ENCODE measurements around the gene MAP2K7.

MAP2K7 gene

DNA sequence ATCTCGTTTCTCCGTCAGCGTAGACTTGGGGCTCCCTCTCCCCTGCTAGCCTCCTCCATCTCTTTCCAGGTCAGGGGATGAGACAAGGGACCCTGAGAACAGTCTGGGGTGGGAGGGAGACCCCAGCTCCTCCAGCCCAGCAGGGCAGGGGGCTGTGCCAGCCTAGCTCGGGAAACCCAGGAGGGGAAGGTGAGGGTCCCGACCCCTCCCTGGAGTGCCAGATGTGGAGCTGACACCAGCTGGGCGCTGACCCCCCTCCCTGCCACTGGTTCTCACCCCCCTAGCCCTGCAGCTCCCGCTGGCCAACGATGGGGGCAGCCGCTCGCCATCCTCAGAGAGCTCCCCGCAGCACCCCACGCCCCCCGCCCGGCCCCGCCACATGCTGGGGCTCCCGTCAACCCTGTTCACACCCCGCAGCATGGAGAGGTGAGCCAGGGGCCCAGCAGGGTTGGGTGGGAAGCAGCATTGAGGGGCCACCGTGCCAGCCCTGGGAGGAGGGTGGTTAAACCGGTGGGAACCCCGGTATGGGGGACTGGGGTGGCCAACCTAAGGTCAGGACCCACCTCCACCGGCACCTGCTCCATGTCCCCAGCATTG, 5.9 kb downstream of the MAP2K7 start:
- no peak for DNase-seq (ENCODE audit: low read depth)
- no peak overlapping the region for H3K4me3 ChIP-seq (ENCODE audit: low read length)
- TF ChIP-seq CTCF (IDR thresholded peaks at IDR 0.05; ENCODE audit: insufficient read depth, low read depth, low read length, missing control alignments): no peak

- TF ChIP-seq CTCF (IDR thresholded peaks at IDR 0.05; ENCODE audit: insufficient read depth, low read depth, low read length, missing control alignments): no peak
- no peak overlapping the region for H3K4me3 ChIP-seq (ENCODE audit: low read length)
- no peak for DNase-seq (ENCODE audit: low read depth)
These were observed 6.9 kb downstream of the MAP2K7 start for GRCh38 chr19:7910321-7911161.

- no peak overlapping the region for H3K4me3 ChIP-seq (ENCODE audit: low read length)
- TF ChIP-seq CTCF (IDR thresholded peaks at IDR 0.05; ENCODE audit: insufficient read depth, low read depth, low read length, missing control alignments): no peak
These were observed 7.9 kb downstream of the MAP2K7 start for GRCh38 chr19:7911508-7912143.

GRCh38 chr19:7912144-7912696, 8.5 kb downstream of the MAP2K7 start:
- no peak for TF ChIP-seq CTCF (IDR thresholded peaks at IDR 0.05; ENCODE audit: insufficient read depth, low read depth, low read length, missing control alignments)
- no peak overlapping the region for H3K4me3 ChIP-seq (ENCODE audit: low read length)
- no peak for DNase-seq (ENCODE audit: low read depth)

More at GRCh38 chr19:7911508-7912143, 7.9 kb downstream of the MAP2K7 start:
- DNase-seq (ENCODE audit: low read depth): no peak

DNA sequence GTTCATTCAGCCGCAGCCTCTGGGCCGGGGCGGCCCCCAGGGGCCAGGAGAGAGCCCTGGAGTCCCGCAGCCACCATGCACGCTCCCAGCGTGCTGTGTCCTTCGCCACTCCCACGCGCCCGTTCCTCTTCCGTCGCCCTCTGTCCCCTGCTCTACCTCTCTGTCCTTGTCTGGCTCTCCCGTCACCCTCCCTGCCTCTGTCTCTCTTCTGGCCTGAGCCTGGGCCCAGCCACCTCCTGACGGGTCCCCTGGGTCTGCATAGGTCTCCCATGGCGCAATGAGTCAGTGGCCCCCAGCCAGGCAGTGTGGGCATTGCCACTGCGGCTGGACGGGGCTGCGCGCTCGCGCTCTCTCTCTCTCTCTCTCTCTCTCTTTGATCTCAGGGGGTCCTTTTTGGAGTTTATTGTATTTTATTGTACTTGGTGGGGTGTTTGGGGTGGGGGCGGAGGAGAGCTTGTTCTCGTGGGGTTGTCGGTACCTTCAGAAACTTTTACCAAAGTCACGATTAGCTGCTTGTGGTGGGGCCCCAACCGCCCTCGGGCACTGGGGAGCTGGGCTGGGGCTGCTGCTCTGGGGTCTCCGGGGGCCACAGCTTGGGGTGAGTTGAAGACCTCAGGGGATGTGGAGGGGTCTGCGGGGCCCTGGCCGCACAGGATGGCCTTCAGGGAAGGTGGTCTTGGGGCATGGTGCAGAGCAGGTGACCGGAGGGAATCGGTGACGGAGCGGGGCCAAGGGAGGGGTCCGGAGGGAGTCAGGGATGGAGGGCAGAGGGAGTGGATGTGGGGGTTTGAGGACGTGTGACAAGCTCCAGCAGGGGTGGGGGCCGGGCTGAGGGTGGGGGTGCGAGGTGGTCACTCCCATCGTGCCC, 9.3 kb downstream of the MAP2K7 start:
- no peak overlapping the region for H3K4me3 ChIP-seq (ENCODE audit: low read length)
- no peak for TF ChIP-seq CTCF (IDR thresholded peaks at IDR 0.05; ENCODE audit: insufficient read depth, low read depth, low read length, missing control alignments)
- DNase-seq (ENCODE audit: low read depth): no peak

GRCh38 chr19:7913652-7914051, 10.0 kb downstream of the MAP2K7 start:
- no peak for TF ChIP-seq CTCF (IDR thresholded peaks at IDR 0.05; ENCODE audit: insufficient read depth, low read depth, low read length, missing control alignments)
- DNase-seq (ENCODE audit: low read depth): no peak
- H3K4me3 ChIP-seq (ENCODE audit: low read length): no peak overlapping the region

Measured in epithelial cell of esophagus (primary cell).